HepG2 (cell line): ENCODE data around the gene CUL2. TPM values are rescaled to one million over a fixed set of nuclear protein-coding genes. Genes with fewer than 3 reads are reported as not detected.

Experiments
- ATF7-NPFF ChIP-seq: sonication (generic); formaldehyde crosslinking; IDR thresholded peaks from 2 replicates; pipeline ENCODE4 v1.8.1; 2023; ENCODE audit warnings: mild to moderate bottlenecking, low read depth, missing genetic modification reagents, moderate library complexity
- CENPBD1 ChIP-seq: sonication (generic); formaldehyde crosslinking; IDR thresholded peaks from 2 replicates; pipeline ENCODE4 v1.8.0; 2022; ENCODE audit warnings: missing genetic modification reagents, low read depth, mild to moderate bottlenecking, borderline replicate concordance
- CREBL2 ChIP-seq: sonication (generic); formaldehyde crosslinking; IDR thresholded peaks from 2 replicates; pipeline ENCODE4 v1.8.1; 2023; ENCODE audit warnings: missing genetic modification reagents, mild to moderate bottlenecking, borderline replicate concordance
- EEA1 ChIP-seq: sonication (generic); formaldehyde crosslinking; IDR thresholded peaks from 2 replicates; pipeline ENCODE4 v1.5.1; 2020; ENCODE audit warnings: mild to moderate bottlenecking, missing genetic modification reagents, borderline replicate concordance
- ELF3 ChIP-seq: IDR thresholded peaks from 2 replicates; pipeline ENCODE4 v1.6.1; 2016; ENCODE audit warnings: missing genetic modification reagents, missing compliant biosample characterization
- FOXK1 ChIP-seq: sonication (generic); formaldehyde crosslinking; IDR thresholded peaks from 2 replicates; pipeline ENCODE4 v1.4.0; 2020; ENCODE audit warnings: low read depth, missing genetic modification reagents, borderline replicate concordance
- FUBP1 ChIP-seq: sonication (generic); formaldehyde crosslinking; IDR thresholded peaks from 2 replicates; pipeline ENCODE4 v1.5.1; 2020; ENCODE audit warnings: missing genetic modification reagents, mild to moderate bottlenecking, borderline replicate concordance
- GLMP ChIP-seq: sonication (generic); formaldehyde crosslinking; IDR thresholded peaks from 2 replicates; pipeline ENCODE4 v1.9.0; 2021; ENCODE audit warnings: missing genetic modification reagents, mild to moderate bottlenecking, borderline replicate concordance
- SP140L ChIP-seq: sonication (generic); formaldehyde crosslinking; IDR thresholded peaks from 2 replicates; pipeline ENCODE4 v1.4.0; 2020; ENCODE audit warnings: missing genetic modification reagents, borderline replicate concordance
- TEAD3 ChIP-seq: optimal IDR thresholded peaks from 2 replicates; pipeline ENCODE3; 2016; ENCODE audit warnings: borderline replicate concordance
- TP53 ChIP-seq: sonication (generic); formaldehyde crosslinking; conservative IDR thresholded peaks from 2 replicates; pipeline ENCODE4 v1.4.0; 2020; ENCODE audit warnings: missing genetic modification reagents
- ZBTB3 ChIP-seq: sonication (generic); formaldehyde crosslinking; IDR thresholded peaks from 2 replicates; pipeline ENCODE4 v1.4.0; 2020; ENCODE audit warnings: low read depth, mild to moderate bottlenecking, moderate library complexity, missing genetic modification reagents, borderline replicate concordance
- ZBTB39 ChIP-seq: sonication (generic); formaldehyde crosslinking; IDR thresholded peaks from 2 replicates; pipeline ENCODE4 v1.5.0; 2020; ENCODE audit warnings: missing genetic modification reagents
- ZNF207 ChIP-seq: fragments of 450-650 bp; IDR thresholded peaks from 2 replicates; pipeline ENCODE4 v1.6.1; 2016; ENCODE audit warnings: antibody characterized with exemption, borderline replicate concordance
- ZNF263 ChIP-seq: sonication (generic); formaldehyde crosslinking; IDR thresholded peaks from 2 replicates; pipeline ENCODE4 v1.4.0; 2020; ENCODE audit warnings: missing genetic modification reagents
- ZNF280D ChIP-seq: sonication (generic); formaldehyde crosslinking; IDR thresholded peaks from 2 replicates; pipeline ENCODE4 v1.5.1; 2020; ENCODE audit warnings: mild to moderate bottlenecking, missing genetic modification reagents
- ZNF558 ChIP-seq: sonication (generic); formaldehyde crosslinking; IDR thresholded peaks from 2 replicates; pipeline ENCODE4 v1.9.0; 2022; ENCODE audit warnings: mild to moderate bottlenecking, missing genetic modification reagents, borderline replicate concordance
- ZNF562 ChIP-seq: sonication (generic); formaldehyde crosslinking; IDR thresholded peaks from 2 replicates; pipeline ENCODE4 v1.8.0; 2022; ENCODE audit warnings: missing genetic modification reagents, borderline replicate concordance
- ZNF589 ChIP-seq: sonication (generic); formaldehyde crosslinking; conservative IDR thresholded peaks from 2 replicates; pipeline ENCODE4 v1.8.0; 2022; ENCODE audit warnings: mild to moderate bottlenecking, moderate library complexity, missing genetic modification reagents
- polyA plus RNA-seq, 8 experiments: library from polyadenylated mRNA; depleted of rRNA in 3 of 8; stranded (reverse) in 7 of 8; unstranded in 1 of 8; fragments of >200 nt; fragmentation: Illumina TruSeq in 4 of 8; extraction: Trizol in 4 of 8; gene quantifications; 2 replicates each; pipeline versions ENCODE4 v1.2.1 to v1.2.3, GENCODE V29; 2011 to 2016; ENCODE audit warnings: low read depth in 4 of 8, missing spikeins in 1 of 8, mixed read lengths in 1 of 8; ENCODE audit not compliant: insufficient read depth in 1 of 8
- total RNA-seq, 5 experiments: library from RNA; depleted of rRNA; stranded (reverse); fragments of >200 nt; fragmentation: Illumina TruSeq; extraction: Trizol; gene quantifications; 2 replicates each; pipeline ENCODE4 v1.2.3, GENCODE V29; 2016; ENCODE audit warnings: low read depth in 1 of 5

Gene CUL2
- total and polyA plus RNA-seq, 2 of the 13 experiments (the other 11 are each of a cell fraction or from before 2014, with no cell fraction given), result 9.6 to 33.1 TPM

- no peak for TF ChIP-seq ZNF558 (CRISPR knock-in tag)
- 0 out of 2 replicates have a peak, but pooled peaks have one; percentile 22 for TF ChIP-seq ZBTB3 (CRISPR knock-in tag)
- no peak; the same call in 1 of the 2 replicates for TF ChIP-seq ZNF263 (CRISPR knock-in tag)
- TF ChIP-seq SP140L, result no peak
- no peak for TF ChIP-seq EEA1
- TF ChIP-seq ELF3, result peak; percentile 56
- peak; percentile 68; the same call in 1 of the 2 replicates for TF ChIP-seq FOXK1 (CRISPR knock-in tag)
- 0 out of 2 replicates have a peak, but pooled peaks have one; percentile 40 for TF ChIP-seq ATF7-NPFF (CRISPR knock-in tag)
- no peak for TF ChIP-seq ZNF207
- 0 out of 2 replicates have a peak, but pooled peaks have one; percentile 46 for TF ChIP-seq CREBL2
- TF ChIP-seq CENPBD1, result no peak; the same call in 1 of the 2 replicates
- no peak for TF ChIP-seq TP53 (CRISPR knock-in tag)
- no peak for TF ChIP-seq ZNF562 (CRISPR knock-in tag)
- peak; percentile 5 for TF ChIP-seq TEAD3 (CRISPR knock-in tag)
- TF ChIP-seq GLMP (CRISPR knock-in tag), result no peak
- no peak for TF ChIP-seq ZNF589 (CRISPR knock-in tag)
- TF ChIP-seq ZBTB39 (CRISPR knock-in tag), result no peak
- TF ChIP-seq ZNF280D (CRISPR knock-in tag), result peak; percentile 28; the same call in 1 of the 2 replicates
- TF ChIP-seq FUBP1 (CRISPR knock-in tag), result no peak
Observed at GRCh38 chr10:35126530-35127288, 36.6 kb upstream of the CUL2 start, which contains the start of gene CREM (continued).
